NT2/D1 (cell line): ENCODE results near the gene SPOCK1.

Experiments
- SUZ12 ChIP-seq: IDR thresholded peaks from 2 replicates; pipeline ENCODE4 v1.6.1; 2011; ENCODE audit not compliant: insufficient read length, insufficient read depth; ENCODE audit errors: extremely low read depth
- YY1 ChIP-seq: IDR thresholded peaks from 2 replicates; pipeline ENCODE4 v1.6.1; 2011; ENCODE audit not compliant: insufficient read length, insufficient read depth

GRCh38 chr5:137148159-137148558 is 351.0 kb downstream of the SPOCK1 start:
- no peak for TF ChIP-seq SUZ12
- TF ChIP-seq YY1 = no peak
